Hippocampal formation (tissue), 2 donors: ENCODE results near the gene ANP32D.
"Not testable (repeated sequence)": the region's sequence is repeated elsewhere in the genome, so short reads cannot be mapped to it uniquely, and the experiment has no call there.

Source experiments
- DNase-seq, 2 donors: peaks; one replicate each; lab custom pipeline; 2025; lab: John Stamatoyannopoulos, UW

The ANP32D gene

GRCh38 chr12:48472259-48472658 lies at the start of gene ANP32D:
ANP32D (plus strand) TSS chr12:48472559; CDS start chr12:48472665, 106 bp downstream.
- no peak for DNase-seq

- no peak for DNase-seq
These were observed 49.2 kb upstream of the ANP32D start for GRCh38 chr12:48423171-48423570.

DNA sequence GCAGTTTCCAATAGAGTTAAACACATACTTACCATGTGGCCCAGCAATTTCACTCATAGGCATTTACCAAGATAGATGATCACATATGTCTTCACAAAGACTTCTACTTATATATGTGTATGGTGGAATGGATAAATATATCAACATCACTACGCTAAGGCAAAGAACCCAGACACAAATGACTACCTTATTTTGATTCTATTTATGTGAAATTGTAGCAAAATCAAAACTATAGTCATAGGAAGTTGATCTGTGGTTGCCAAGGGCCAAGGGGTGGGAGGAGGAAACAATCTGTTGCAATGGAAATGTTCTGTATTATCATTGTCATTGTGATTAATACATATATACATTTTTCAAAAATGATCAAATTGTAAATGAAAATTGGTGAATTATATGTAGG lies 47.7 kb upstream of the ANP32D start:
- no peak for DNase-seq

- not testable (repeated sequence) for DNase-seq
These were observed 38.3 kb upstream of the ANP32D start for GRCh38 chr12:48434016-48434415.

GRCh38 chr12:48441069-48441468 lies 31.3 kb upstream of the ANP32D start:
- DNase-seq = no peak

DNA sequence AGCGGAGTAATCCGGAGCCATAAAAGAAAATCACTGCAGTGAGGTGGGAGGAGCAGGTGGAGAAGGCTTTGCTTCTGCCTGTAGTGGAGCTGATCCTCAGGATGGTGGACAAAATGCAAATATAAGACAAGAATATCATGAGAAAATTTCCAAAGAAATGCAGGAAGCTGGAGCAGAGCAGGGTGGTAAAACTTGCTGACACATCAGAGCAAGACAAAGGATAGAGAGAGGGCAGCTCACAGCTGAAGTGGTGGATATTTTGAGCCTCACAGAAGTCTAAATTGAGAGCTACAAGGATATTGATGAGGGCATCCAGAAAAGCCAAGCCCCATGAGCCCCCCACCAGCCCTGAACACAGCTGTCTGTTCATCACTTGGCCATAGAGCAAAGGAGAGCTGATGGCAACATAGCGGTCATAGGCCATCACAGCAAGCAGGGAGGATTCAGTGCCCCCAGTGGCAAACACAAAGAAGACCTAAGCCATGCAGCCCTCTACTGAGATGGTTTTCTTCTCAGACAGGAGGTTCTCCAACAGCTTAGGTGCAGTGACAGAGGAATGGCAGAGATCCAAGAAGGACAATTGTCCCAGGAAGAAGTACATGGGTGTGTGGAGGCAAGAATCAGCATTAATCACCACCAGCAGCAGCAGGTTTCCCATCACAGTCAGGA lies 30.0 kb upstream of the ANP32D start:
- no peak for DNase-seq

DNA sequence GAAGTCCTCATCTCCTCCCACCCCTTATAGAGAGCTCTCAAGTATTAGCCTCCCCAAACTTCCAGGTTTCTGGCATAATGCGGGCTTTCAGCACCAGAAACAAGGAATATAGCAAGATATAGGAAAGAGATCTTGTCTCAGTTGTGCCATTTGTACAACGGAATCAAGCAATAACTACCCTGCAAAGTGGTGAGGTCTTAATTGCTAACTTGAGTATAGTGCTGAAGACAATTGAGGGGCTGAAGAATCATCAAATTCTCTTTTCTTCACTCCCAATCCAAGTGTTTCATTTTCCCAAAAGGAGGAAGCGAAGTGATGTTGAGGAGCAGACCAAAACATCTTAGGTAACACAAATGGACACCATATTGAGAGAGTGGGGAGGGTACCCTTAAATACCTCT lies 26.8 kb upstream of the ANP32D start:
- DNase-seq = no peak

GRCh38 chr12:48446161-48446776 lies 26.1 kb upstream of the ANP32D start:
- no peak for DNase-seq

- DNase-seq = no peak
These were observed 24.6 kb upstream of the ANP32D start for GRCh38 chr12:48447755-48448154.

- no peak for DNase-seq
These were observed 21.0 kb upstream of the ANP32D start for GRCh38 chr12:48451372-48451771.

DNA sequence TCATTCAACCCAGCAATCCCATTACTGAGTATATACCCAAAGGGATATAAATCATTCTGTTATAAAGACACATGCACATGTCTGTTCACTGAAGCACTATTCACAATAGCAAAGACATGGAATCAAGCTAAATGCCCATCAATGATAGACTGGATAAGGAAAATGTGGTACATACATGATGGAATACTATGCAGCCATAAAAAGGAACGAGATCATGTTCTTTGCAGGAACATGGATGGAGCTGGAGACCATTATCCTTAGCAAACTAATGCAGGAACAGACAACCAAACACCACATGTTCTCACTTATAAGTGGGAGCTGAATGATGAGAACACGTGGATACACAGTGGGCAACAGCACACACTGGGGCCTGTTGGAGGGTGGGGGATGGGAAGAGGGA lies 19.4 kb upstream of the ANP32D start:
- DNase-seq = not testable (repeated sequence)

DNA sequence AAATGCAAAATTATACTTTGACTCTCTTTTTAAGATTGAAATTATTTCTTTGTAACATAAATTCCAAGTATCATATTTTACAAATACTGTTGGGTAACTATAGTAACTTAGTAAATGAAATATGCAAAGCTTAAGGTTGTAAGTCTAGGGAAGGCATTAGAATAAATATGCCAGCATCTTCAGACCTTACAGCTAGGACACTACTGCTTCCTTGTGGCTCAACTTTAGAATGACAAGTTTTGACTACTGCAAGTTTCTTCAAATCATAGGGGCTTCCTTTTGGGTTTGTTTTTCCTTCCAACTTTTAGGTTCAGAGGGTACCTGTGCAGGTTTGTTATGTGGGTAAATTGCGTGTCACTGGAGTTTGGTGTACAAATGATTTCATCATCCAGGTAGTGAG lies 17.7 kb upstream of the ANP32D start:
- DNase-seq = no peak

DNA sequence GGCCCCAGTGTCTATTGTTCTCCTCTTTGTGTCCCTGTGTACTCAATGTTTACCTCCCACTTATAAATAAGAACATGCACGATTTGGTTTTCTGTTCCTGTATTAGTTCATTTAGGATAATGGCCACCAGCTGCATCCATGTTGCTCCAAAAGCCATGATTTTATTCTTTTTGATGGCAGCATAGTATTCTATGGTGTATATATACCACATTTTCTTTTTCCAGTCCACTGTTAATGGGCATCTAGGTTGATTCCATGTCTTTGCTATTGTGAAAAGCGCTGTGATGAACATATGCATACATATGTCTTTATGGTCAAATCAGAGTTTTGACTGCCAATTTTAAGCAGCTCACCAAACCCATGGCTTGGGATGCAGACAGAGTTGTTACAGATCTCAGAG lies 17.2 kb upstream of the ANP32D start:
- DNase-seq = no peak

DNA sequence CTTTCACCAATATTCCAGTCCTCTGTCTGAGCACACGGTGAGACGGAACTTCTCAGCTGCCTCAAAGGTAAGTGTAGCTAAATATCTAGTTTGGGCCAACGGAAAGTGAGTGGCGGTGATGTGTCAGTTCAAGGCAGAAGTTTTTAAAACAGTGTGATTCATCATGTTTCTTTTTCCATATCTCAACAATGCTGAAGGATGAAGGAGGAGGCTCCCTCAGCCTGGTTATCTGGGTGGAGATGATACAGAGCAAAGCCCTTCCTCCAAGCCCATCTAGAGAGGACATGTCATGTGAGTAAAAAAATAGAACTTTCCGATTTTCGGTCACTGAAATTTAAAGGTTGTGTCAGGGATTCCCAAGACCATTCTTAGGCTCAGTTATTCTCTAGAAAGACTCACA lies 13.1 kb upstream of the ANP32D start:
- DNase-seq = no peak

DNA sequence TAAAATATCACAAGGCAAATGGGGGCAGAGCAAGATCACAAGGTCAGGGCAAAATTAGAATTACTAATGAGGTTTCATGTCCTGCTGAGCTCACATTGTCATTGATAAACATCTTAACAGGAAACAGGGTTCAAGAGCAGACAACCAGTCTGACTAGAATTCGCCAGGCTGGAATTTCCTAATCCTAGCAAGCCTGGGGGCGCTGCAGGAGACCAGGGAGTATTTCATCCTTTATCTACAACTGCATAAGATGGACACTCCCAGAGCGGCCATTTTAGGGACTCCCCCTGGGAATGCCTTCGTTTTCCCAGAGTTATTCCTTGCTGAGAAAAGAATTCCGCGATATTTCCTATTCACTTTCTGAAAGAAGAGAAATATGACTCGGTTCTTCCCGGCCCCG lies 3.3 kb upstream of the ANP32D start:
- DNase-seq = not testable (repeated sequence)

DNA sequence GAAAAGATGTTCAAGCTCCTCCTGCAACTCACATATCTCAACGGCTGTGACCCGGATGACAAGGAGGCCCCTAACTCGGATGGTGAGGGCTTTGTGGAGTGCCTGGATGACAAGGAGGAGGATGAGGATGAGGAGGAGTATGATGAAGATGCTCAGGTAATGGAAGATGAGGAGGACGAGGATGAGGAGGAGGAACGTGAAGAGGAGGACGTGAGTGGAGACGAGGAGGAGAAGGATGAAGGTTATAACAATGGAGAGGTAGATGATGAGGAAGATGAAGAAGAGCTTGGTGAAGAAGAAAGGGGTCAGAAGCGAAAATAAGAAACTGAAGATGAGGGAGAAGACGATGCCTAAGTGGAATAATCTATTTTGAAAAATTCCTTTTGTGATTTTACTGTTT lies 702 bp downstream of the ANP32D start:
- no peak for DNase-seq

- DNase-seq = not testable (repeated sequence)
These were observed 2.1 kb downstream of the ANP32D start for GRCh38 chr12:48474497-48474896.

DNA sequence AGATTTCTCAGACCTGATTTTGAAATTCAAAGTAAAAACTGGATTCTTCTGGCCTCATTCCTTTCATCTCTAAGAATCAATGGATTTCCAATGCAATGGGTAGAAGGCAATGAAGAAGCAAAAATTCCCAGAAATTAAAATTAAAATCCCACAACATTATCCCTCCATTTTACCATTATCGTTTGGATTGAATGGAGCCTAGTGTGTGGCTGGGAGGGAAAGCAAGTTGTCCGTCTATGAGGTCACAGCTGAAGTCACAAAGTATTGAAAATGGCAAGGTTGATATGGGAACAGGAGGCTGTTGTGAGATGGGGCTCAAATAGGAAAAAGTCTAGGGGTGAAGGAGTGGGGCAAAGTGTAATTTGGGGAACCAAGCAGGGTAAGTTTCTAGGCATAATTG lies 9.8 kb downstream of the ANP32D start, which contains the start of gene C12orf54:
Gene C12orf54, plus strand, starts transcription at position 301 of the 400 bp plus-strand sequence. CDS start 799 bp downstream, outside the sequence.
- no peak for DNase-seq

GRCh38 chr12:48482930-48483329 lies 10.6 kb downstream of the ANP32D start:
- no peak for DNase-seq

- no peak for DNase-seq
These were observed 13.9 kb downstream of the ANP32D start for GRCh38 chr12:48486261-48486660.

GRCh38 chr12:48486679-48487078 lies 14.3 kb downstream of the ANP32D start:
- no peak for DNase-seq

DNA sequence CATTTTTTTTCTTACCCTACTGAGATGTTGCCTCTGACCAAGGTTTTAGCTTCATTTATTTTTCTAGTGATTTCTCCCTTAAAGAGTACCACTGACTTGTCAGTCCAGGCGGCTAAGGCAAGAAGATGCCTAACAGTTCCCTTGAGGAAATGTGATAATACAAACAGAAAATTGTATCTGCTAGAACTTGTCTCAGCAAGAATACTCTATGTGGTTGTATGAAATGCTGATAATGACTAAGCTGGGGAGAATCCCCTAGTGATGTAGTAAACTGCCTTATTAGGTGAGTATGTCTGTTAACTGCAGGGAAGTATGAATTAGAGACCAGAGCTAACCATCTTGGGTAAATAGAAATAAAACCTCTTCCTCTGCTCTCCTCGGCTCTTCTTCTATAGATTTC lies 16.7 kb downstream of the ANP32D start:
- no peak for DNase-seq

DNA sequence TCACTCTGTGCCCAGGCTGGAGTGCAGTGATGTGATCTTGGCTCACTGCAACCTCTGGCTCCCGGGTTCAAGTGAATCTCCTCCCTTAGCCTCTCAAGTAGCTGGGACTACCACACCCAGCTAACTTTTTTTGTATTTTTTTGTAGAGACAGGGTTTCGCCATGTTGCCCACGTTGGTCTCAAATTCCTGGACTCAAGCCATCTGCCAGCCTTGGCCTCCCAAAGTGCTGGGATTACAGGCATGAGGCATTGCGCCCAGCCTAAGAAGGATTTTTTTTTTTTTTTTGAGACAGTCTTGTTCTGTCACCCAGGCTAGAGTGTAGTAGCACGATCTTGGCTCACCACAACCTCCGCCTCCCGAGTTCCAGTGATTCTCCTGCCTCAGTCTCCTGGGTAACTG lies 17.1 kb downstream of the ANP32D start:
- not testable (repeated sequence) for DNase-seq

- not testable (repeated sequence) for DNase-seq
These were observed 27.9 kb downstream of the ANP32D start for GRCh38 chr12:48500281-48500680.
